MG63 (cell line): ENCODE measurements around the gene FAM234A. TPM values are rescaled to one million over a fixed set of nuclear protein-coding genes. Genes with fewer than 3 reads are reported as not detected.

Experiments
- DNase-seq: peaks from one replicate; pipeline ENCODE4 v3.0.0-alpha.2; 2020
- H3K27me3 ChIP-seq: fragments of 250-450 bp; sonication (Bioruptor Pico); 2 replicates; pipeline ENCODE4 v1.5.1; 2020; ENCODE audit warnings: mild to moderate bottlenecking, moderate library complexity
- H3K36me3 ChIP-seq: fragments of 250-450 bp; sonication (Bioruptor Pico); 2 replicates; pipeline ENCODE4 v1.5.1; 2020; ENCODE audit warnings: mild to moderate bottlenecking, moderate library complexity
- H3K4me3 ChIP-seq: fragments of 250-450 bp; sonication (Bioruptor Pico); 2 replicates; pipeline ENCODE4 v1.5.1; 2020; ENCODE audit warnings: mild to moderate bottlenecking, moderate library complexity
- H3K9me3 ChIP-seq: fragments of 250-450 bp; sonication (Bioruptor Pico); 2 replicates; pipeline ENCODE4 v1.5.1; 2020; ENCODE audit warnings: mild to moderate bottlenecking, moderate library complexity
- total RNA-seq: library from RNA; depleted of rRNA; stranded (reverse); fragments of >200 nt; shearing (Covaris generic); gene quantifications from 2 replicates; pipeline ENCODE4 v1.2.3, GENCODE V29; 2014; ENCODE audit warnings: low replicate concordance; rRNA removed

The FAM234A gene
- total RNA-seq, 1 experiment from 2014 or later: 106 TPM

DNA sequence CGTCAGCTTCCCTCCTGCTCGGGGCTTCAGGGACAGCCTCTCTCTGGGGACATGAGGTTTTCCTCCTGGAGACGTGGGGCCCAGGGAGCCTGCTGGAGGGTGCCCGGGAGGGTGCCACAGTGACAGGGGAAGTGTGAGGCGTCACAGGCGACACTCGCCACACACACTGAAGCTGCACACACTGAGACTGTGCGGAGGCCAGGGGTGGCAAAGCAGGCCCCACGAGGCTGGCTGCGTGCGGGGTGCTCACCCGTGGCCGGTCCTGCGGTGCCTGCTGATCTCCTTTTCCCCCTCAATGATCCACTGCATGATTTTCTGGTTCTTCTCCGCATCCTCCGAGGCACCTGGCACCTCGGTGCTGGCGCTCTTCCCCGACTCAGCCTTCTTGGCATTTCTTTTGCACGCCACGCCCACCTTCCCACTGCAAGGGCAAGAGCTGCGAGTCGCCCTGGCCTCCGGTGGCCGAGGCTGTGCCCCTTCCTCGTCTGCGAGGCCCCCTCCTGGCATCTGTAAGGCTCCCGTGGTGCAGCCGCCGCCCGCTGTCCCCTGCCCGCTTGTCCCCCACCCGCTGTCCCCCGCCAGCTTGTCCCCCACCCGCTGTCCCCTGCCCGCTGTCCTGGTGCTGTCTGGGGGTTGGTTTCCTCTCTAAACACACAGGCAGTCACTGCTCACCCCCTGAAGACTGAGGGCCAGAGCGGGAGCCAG lies 62.3 kb downstream of the FAM234A start:
- H3K27me3 ChIP-seq: no peaks in the 10 kb centered on the region
- H3K4me3 ChIP-seq: no peak overlapping the region
- no peak for DNase-seq

DNA sequence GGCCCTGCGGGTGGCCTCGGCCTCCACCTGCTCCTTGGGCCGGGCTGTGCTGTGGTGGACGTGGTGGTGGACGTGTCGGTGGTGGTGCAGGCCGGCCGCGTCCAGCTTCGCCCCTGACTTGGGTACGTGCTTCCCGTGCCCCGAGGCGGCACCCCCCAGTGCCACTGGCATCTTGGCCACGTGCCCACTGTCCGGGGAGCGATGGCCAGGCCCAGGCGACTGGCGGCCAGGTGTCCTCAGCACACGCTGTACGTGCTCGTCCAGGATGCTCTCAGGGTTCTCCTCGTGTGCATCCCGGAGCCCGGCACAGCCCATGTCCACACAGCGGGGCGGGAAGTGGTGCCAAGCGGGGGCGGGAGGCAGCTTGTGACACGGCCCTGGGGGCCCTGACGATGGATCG lies 63.2 kb downstream of the FAM234A start:
- no peaks in the 10 kb centered on the region for H3K27me3 ChIP-seq
- DNase-seq: no peak
- no peaks in the 10 kb centered on the region for H3K9me3 ChIP-seq
- peaks cover 32% of the 10 kb centered on the region for H3K36me3 ChIP-seq
- H3K4me3 ChIP-seq: no peak overlapping the region

More for the DNA sequence above, 62.3 kb downstream of the FAM234A start:
- peaks cover 32% of the 10 kb centered on the region for H3K36me3 ChIP-seq
- no peaks in the 10 kb centered on the region for H3K9me3 ChIP-seq

DNA sequence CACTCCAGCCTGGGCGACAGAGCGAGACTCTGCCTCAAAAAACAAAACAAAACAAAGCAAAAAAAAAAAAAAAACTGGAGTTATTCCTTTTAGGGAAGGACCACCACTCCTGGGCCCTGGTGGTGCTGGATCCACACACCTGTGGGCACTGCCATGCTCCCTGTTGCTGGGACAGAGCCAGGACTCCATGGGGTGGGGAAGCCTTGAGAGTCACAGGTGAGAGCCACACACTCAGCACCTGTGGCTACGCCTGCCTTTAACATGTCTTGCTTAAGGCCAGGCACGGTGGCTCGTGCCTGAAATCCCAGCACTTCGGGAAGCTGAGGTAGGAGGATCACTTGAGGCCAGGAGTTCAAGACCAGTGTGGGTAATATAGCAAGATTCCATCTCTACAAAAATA lies 66.6 kb downstream of the FAM234A start:
- Histone ChIP-seq H3K36me3 (peaks cover 43% of the 10 kb centered on the region), H3K9me3 (no peaks in the 10 kb centered on the region), H3K27me3 (no peaks in the 10 kb centered on the region), H3K4me3 (no peak overlapping the region)
- no peak for DNase-seq

DNA sequence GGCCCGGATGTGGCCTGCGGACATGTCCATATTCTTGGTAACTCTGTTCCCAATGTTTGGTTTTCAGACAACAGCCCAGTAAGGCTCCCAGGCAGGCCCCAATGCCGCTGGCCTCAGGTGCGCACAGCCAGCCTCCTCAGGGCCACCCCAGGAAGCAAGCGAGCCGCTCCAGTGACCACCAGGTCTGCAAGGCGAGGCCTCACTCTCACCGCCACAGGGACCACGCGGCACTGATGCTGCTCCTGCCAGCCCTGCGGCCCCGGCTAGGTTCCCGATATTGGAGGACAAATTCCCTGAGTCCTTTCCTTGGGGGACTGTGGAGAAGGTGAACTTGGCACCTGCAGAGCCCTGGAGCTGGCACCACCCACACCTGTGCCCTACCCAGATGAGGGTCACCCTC lies 67.3 kb downstream of the FAM234A start:
- no peak overlapping the region for H3K4me3 ChIP-seq
- H3K27me3 ChIP-seq: no peaks in the 10 kb centered on the region
- peaks cover 44% of the 10 kb centered on the region for H3K36me3 ChIP-seq
- no peaks in the 10 kb centered on the region for H3K9me3 ChIP-seq
- DNase-seq: no peak

DNA sequence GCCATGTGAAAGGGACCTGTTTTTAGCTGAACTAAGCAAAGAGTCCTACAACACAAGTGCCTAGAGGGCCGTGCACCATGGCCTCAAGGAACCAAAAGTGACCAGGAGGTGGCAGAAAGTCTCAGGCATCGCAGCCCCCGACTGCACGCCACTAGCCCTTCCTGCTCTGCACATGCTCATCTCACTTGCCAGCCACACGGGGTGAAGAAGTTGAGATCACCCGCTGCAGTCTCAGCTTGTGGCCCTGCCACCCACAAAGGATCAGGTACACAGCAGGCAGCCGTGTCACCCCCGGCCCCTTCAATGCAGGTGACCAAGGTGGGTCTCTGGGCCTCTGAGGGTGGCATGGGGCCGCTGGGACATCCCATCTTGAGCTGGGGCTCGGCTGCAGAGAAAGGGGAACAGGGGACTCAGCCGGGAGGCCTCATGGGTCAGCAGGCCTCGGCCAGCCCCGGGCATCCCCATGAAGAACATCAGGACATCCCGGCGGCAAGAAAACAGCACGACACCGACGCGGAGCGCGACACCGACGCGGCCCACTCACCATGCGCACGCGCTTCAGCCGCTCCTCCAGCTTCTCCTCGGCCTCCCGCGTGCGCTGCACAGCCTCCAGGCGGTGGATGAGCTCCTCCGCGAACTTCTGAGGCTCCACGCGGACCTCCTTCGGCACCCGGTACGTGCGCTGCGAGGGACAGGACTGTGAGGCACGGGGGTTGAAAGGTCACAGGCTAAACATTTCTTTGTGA lies 69.3 kb downstream of the FAM234A start:
- DNase-seq: no peak
- no peak overlapping the region for H3K4me3 ChIP-seq
- no peaks in the 10 kb centered on the region for H3K9me3 ChIP-seq
- H3K36me3 ChIP-seq: peaks cover 54% of the 10 kb centered on the region
- H3K27me3 ChIP-seq: no peaks in the 10 kb centered on the region

DNA sequence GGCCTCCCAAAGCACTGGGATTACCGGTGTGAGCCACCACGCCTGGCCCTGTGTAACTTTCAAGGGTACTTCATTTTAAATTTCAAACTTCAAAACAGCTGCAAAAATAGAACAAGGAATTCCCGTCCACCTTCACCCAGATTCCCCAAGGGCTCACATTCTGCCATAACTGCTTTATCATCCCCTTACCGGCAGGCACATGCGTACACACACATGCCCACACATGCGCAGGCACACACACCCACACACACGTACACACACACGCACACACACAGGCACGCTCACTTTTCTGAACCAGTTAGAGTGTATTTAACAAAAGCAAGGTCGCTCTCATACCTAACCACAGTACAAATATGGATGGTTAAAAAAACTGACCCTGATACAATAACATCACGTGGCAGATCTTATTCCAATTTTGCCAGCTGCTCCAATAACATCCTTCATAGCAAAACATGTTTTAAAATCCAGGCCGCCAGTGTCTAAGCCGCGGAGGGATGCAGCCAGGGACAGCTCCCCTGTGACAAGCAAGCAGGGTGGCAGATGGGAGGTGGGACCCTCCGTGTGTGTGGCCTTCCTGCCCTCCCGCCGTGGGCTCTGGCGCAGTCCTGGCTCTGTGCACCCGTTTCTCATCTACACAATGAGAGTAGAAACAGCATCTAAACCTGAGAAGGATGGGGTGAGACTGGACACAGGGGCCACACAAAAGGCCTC lies 71.5 kb downstream of the FAM234A start:
- DNase-seq: no peak
- peaks cover 55% of the 10 kb centered on the region for H3K36me3 ChIP-seq
- no peak overlapping the region for H3K4me3 ChIP-seq
- H3K27me3 ChIP-seq: no peaks in the 10 kb centered on the region
- no peaks in the 10 kb centered on the region for H3K9me3 ChIP-seq

DNA sequence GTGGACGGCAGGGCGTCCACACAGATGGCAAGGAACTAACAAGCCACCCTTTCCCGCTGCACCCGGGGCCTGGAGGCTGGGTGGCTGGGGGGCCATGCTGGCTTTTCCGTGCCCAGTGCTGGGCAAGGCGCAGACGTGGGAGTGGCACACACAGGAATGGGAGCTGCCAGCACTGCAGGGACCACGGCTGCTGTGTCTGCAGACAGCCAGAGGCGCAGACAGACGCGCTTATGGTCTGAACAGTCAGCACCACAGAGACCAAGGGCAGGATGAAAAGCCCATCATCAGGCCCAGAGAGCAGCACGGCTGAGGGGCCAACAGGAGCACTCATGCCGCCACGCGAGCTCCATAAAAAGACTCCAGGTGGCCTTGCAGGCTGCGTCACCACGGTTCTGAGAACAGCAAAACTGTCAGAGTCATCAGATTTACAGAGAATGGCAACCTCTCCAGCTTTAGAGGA lies 72.3 kb downstream of the FAM234A start:
- peaks cover 58% of the 10 kb centered on the region for H3K36me3 ChIP-seq
- no peaks in the 10 kb centered on the region for H3K9me3 ChIP-seq
- no peak overlapping the region for H3K4me3 ChIP-seq
- no peaks in the 10 kb centered on the region for H3K27me3 ChIP-seq
- no peak for DNase-seq

DNA sequence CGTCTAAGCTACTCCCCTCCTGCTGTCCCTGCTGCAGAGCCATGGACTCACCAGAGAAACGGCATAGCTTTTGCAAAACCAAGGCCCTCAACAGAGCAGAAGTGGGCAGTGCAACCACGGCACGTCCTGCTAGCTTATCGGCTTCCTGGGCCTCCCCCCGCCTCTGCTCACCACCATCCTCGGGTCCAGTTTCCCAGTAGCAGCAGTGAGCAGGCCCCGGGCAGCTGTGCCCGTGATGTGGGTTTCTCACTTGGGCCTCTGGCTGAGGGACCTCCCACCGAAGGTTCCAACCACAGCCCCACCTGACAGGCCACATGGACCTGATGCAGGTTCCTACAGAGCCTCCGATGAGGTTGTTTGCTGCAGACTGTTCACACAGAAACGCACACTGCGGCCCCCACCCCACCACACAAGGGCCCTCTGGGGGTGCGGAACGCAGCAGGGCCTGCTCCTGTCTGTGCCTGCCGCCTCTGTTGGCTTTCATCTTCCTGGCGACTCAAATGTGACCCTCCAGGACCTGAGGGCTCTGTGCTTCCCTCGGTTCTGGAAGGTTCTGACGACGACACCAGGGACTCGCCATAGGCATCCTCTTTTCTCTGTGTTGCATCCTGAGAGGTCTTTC lies 73.2 kb downstream of the FAM234A start:
- Histone ChIP-seq H3K27me3 (no peaks in the 10 kb centered on the region), H3K9me3 (no peaks in the 10 kb centered on the region), H3K36me3 (peaks cover 57% of the 10 kb centered on the region), H3K4me3 (no peak overlapping the region)
- no peak for DNase-seq

DNA sequence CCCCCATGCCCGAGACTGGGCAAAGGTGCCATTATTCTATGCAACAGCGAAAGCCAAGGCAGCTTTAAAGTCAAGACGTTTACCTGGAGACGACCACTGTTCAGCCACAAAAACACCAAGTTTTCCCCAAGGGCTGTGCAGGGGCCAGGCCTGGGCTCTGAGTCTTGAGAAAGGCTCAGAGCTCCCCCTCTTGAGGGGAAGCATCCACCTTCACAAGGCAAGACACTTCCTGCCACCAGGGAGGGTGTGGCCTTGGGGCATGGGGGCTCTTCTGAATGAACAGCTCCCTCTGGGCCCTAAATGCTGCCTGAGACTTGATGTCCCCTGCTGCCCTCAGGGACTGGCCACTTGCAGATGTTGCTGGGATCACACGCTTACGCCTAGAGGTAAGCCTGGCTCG lies 74.9 kb downstream of the FAM234A start:
- no peak overlapping the region for H3K4me3 ChIP-seq
- DNase-seq: no peak
- peaks cover 67% of the 10 kb centered on the region for H3K36me3 ChIP-seq

DNA sequence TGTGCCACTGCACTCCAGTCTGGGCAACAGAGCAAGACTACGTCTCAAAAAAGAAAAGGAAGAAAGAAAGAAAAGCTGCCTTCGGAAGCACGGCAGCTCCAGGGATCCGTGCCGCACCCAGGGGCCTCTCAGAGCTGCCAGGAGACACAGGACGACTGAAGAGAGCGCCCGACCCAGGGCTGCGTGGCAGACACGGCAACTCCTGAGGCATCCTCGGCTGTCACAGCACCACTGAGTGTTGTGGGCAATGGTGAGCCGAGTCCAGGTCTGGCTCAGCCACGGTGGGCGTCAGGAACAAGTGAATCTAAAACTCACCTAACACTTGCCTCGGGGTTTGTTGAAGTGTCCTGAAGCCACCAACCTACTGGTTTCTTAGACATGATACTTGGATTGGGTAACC lies 77.1 kb downstream of the FAM234A start:
- Histone ChIP-seq H3K36me3 (peaks cover 61% of the 10 kb centered on the region), H3K27me3 (no peaks in the 10 kb centered on the region), H3K9me3 (no peaks in the 10 kb centered on the region), H3K4me3 (no peak overlapping the region)
- DNase-seq: no peak

More for the DNA sequence above, 74.9 kb downstream of the FAM234A start:
- Histone ChIP-seq H3K27me3 (no peaks in the 10 kb centered on the region), H3K9me3 (no peaks in the 10 kb centered on the region)

DNA sequence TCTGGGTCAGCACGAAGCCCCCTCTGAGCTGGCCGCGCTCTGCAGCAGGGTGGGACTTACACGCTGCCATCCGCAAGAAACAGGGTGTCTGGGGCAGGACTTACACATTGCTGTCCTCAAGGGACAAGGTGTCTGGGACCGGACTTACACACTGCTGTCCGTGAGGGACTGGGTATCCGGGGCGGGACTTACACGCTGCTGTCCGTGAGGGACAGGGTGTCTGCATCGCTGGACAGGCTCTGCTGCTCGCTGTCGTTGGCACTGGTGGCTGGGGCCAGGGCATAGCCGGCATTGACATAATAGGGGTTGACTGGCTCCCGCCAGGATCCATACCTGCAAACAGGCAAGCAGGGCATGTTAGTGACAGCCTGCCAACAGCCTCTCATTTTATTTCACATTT lies 79.7 kb downstream of the FAM234A start:
- Histone ChIP-seq H3K27me3 (no peaks in the 10 kb centered on the region), H3K36me3 (peaks cover 59% of the 10 kb centered on the region), H3K9me3 (no peaks in the 10 kb centered on the region), H3K4me3 (no peak overlapping the region)
- DNase-seq: no peak

DNA sequence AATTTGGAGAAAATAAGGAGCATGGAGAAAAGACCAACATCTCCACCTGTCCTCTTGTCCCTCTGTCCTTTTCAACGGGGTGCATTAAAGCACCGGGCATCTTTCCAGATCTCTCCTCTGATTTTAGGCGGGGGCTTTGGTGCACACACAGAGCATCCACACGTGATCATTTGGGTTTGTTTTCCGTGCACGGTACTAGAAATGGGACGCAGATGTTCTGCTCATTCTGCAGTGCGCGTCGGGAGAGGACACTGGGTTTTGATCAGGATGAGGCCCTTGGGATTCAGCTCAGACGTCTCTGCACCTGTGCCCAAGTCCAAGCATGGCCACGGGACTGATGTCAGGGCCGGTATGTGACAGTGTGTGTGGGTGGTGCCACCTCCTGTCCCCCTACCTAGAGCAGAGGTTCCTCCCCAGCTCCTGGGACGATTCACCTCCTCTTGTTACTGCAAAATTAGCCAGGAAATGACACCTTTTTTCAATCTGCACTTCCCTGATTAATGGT lies 80.2 kb downstream of the FAM234A start:
- Histone ChIP-seq H3K9me3 (no peaks in the 10 kb centered on the region), H3K36me3 (peaks cover 57% of the 10 kb centered on the region), H3K27me3 (no peaks in the 10 kb centered on the region), H3K4me3 (no peak overlapping the region)
- no peak for DNase-seq

Other genes with a start within 250 kb of the FAM234A start
- gene POLR3K, start 181.2 kb upstream of the FAM234A start, total RNA-seq: 16.4 and 25.5 TPM in 2 replicates
- gene SNRNP25, start 181.0 kb upstream of the FAM234A start, total RNA-seq: 33.1 and 87.8 TPM in 2 replicates
- 4.2 and 12.0 TPM in 2 replicates for gene RHBDF1, start 162.2 kb upstream of the FAM234A start, total RNA-seq
- 126 and 258 TPM in 2 replicates for gene MPG, start 156.6 kb upstream of the FAM234A start, total RNA-seq
- 9.6 and 18.2 TPM in 2 replicates for gene NPRL3, start 96.1 kb upstream of the FAM234A start, total RNA-seq
- not detected in 2 replicates for gene HBZ, start 82.2 kb upstream of the FAM234A start, total RNA-seq
- not detected in 2 replicates for gene HBM, start 68.8 kb upstream of the FAM234A start, total RNA-seq
- gene HBA2, start 61.9 kb upstream of the FAM234A start, total RNA-seq: not detected in 2 replicates
- gene HBA1, start 58.1 kb upstream of the FAM234A start, total RNA-seq: not detected in 2 replicates
- gene HBQ1, start 54.4 kb upstream of the FAM234A start, total RNA-seq: not detected in 2 replicates
- gene LUC7L, start 5.4 kb upstream of the FAM234A start, total RNA-seq: 45.1 and 58.4 TPM in 2 replicates
- gene RGS11, start 41.1 kb downstream of the FAM234A start, total RNA-seq: not detected in 2 replicates
- 5.9 TPM in 1 of 2 replicates, not detected in the other for gene ARHGDIG, start 45.8 kb downstream of the FAM234A start, total RNA-seq
- 3.1 TPM in 1 of 2 replicates, not detected in the other for gene PDIA2, start 48.3 kb downstream of the FAM234A start, total RNA-seq
- gene AXIN1, start 117.9 kb downstream of the FAM234A start, total RNA-seq: 46.9 and 48.3 TPM in 2 replicates
- gene MRPL28, start 135.7 kb downstream of the FAM234A start, total RNA-seq: 172 and 192 TPM in 2 replicates
- gene PGAP6, start 147.2 kb downstream of the FAM234A start, total RNA-seq: 34.2 and 35.5 TPM in 2 replicates
- 188 and 350 TPM in 2 replicates for gene NME4, start 162.4 kb downstream of the FAM234A start, total RNA-seq
- 31.6 and 37.1 TPM in 2 replicates for gene DECR2, start 167.1 kb downstream of the FAM234A start, total RNA-seq
- gene RAB11FIP3, start 190.8 kb downstream of the FAM234A start, total RNA-seq: 33.1 and 42.8 TPM in 2 replicates